IPS DF 4.7 (cell line): Measurements from ENCODE around the gene ELN.

Experiments used
- DNase-seq: peaks from one replicate; pipeline ENCODE4 v3.0.0-alpha.2; 2013; ENCODE audit warnings: low spot score; ENCODE audit errors: extremely low read depth

The ELN gene

GRCh38 chr7:74092321-74092963, 64.5 kb downstream of the ELN start:
- no peak for DNase-seq

GRCh38 chr7:74092964-74093471, 65.0 kb downstream of the ELN start:
- DNase-seq, result no peak

DNA sequence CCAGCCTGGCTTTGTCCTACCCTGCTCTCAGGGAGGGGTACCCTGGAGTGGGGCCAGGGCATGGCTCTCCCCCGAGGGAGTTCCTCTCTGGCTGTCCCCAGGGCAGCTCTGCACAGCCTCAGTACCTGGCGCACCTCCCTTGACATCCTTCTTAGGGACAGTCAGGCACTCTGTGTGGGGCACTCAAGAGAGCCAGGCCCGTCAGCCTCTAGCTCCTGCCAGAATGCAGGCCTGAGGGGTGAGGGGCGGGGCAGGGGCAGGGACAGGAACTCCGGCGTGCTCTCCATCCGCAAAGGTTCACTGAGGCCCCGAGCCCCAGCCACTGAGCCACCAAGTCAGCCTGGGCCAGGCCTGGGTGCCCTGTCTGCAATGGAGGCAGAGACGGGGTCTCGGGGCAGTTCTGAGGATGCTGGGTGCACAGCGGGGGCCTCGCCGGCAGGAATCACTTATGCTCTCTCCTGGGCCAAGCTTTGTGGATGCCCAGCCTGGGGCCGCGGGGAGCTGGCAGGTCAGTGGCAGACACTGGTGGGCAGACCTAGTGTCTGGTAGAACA, 65.8 kb downstream of the ELN start:
- DNase-seq, result no peak

GRCh38 chr7:74094224-74095101, 66.5 kb downstream of the ELN start:
- DNase-seq, result peak; percentile 68

DNA sequence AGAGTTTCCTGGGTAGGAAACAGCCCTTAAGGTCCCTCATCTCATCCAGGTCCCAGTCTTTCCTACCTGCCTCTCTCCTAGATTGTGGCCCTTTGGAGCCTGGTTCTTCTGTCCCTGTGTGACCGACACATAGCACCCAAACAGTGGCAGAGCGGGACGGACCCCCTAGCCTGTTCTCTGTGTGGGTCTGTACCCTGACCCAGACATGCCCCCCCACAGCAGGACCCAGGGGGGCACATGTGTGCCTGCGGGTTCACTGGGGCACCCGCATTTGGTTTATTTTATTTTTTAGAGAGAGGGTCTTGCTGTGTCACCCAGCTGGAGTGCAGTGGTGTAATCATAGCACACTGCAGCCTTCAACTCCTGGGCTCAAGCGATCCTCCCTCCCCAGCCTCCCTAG, 67.2 kb downstream of the ELN start:
- DNase-seq, result no peak

GRCh38 chr7:74097937-74098614, 70.1 kb downstream of the ELN start:
- DNase-seq, result no peak

DNA sequence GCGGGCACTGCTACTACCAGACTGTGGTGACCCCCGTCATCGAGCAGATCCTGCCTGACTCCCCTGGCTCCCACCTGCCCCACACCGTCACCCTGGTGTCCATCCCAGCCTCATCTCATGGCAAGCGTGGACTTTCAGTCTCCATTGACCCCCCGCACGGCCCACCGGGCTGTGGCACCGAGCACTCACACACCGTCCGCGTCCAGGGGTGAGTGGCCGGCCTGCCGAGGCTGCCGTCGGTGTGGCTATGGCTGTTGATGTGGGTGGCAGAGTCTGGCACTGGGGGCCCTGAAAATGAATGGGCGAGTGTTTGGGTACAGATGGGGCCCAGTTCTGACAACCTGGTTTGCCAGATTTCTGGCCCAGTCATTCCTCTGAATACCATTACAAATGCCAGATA, 71.1 kb downstream of the ELN start:
- no peak for DNase-seq

DNA sequence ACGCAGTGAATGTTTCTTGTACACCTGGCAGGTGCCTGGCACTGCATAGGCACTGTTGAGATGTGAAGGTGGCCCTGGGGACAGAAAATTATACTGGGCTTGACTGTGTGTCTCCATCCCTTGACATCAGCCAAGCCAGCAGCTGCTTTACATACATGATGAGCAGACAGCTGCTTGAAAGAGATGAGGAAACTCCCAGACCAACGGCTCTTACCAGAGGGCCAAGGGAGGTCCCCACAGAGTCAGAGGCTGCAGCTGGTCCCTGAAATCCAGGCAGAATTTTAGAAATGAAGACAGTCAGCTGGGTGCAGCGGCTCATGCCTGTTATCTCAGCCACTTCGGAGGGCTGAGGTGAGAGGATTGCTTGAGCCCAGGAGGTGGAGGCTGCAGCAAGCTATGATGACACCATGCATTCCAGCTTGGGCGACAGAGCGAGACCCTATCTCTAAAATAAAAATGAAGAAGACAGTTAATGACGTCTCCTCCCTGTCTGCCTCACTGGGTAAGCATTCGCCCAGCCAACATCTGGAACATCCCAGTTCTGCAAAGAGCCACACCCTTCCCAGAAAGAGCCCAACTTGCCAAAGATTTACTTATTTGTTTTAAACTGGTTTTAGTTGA, 73.2 kb downstream of the ELN start:
- DNase-seq, result no peak

GRCh38 chr7:74103219-74103772, 75.3 kb downstream of the ELN start:
- DNase-seq, result no peak

DNA sequence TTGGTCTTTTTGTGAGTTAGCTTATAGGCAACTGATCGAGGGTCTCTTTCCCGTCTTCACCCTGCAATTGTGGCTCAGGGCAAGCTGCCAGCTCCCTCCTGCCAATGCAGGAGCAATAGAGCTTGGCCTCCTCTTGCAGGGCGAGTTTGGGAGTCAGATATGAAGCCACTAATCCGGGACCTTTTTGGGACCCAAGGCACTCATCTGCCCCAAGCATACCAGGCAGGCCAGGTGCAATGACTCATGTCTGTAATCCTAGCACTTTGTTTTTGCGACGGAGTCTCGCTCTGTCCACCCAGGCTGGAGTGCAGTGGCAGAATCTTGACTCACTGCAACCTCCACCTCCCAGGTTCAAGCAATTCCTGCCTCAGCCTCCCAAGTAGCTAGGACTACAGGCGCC, 76.7 kb downstream of the ELN start:
- DNase-seq, result no peak

DNA sequence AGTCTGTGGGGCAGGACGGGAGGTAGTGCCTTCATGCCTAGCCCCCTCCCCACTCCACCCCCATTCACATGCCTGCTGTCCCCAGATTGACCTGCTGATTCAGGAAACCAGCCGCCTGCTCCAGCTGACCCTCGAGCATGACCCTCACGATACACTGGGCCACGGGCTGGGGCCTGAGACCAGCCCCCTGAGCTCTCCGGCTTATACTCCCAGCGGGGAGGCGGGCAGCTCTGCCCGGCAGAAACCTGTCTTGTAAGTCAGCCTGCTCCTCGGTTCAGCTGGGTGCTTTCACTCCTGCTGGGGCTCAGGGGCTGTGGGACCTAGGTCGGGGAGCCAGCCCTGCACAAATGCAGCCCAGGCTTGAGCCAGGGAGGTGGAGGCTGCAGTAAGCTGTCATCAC, 78.0 kb downstream of the ELN start:
- no peak for DNase-seq

DNA sequence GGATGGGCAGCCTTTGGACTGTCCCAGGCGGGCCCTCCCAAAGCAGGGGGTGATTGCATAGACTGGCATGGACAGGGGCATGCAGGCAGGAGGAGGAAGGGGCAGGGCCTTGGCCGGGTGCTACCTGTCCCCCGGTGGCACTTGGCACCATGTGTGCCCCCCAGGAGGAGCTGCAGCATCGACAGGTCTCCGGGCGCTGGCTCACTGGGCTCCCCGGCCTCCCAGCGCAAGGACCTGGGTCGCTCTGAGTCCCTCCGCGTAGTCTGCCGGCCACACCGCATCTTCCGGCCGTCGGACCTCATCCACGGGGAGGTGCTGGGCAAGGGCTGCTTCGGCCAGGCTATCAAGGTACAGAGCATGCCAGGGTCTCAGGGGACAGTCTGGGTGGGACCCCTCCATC, 78.9 kb downstream of the ELN start:
- DNase-seq, result no peak

DNA sequence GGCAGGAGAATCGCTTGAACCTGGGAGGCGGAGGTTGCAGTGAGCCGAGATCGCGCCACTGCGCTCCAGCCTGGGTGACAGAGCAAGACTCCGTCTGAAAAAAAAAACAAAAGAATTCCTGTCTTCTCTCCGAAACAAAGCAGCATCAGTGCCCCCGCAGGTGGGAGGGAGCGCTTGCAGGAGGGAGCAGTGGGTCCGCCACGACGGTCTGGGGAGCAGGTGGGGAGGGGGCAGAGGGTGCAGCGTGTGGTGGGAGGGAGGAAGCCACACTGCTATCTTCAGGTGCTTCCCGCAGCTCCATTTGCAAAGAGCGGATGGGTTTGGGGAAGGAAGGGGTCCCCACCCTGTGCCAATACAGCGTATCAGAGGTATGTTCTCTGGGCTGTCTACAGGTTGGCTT, 87.4 kb downstream of the ELN start:
- no peak for DNase-seq

- no peak for DNase-seq
These were observed 88.4 kb downstream of the ELN start for GRCh38 chr7:74116356-74116755.
